ACC112 (cell line): ENCODE results near the gene CELF5.
"Not testable (repeated sequence)": the region's sequence is repeated elsewhere in the genome, so short reads cannot be mapped to it uniquely, and the experiment has no call there.

Experiments
- H2AFZ ChIP-seq: fragments of 200-600 bp; sonication (generic); one replicate; pipeline ENCODE4 v1.6.0; 2017; ENCODE audit warnings: antibody characterized with exemption, low read length; ENCODE audit not compliant: unreplicated experiment
- H3K27ac ChIP-seq: fragments of 200-600 bp; sonication (generic); 2 replicates; pipeline ENCODE4 v1.5.1; 2014; ENCODE audit warnings: low read depth, mild to moderate bottlenecking, antibody characterized with exemption, low read length, moderate library complexity
- H3K27me3 ChIP-seq: fragments of 200-600 bp; sonication (generic); 2 replicates; pipeline ENCODE4 v1.6.1; 2014; ENCODE audit warnings: mild to moderate bottlenecking, antibody characterized with exemption, low read length, moderate library complexity, mixed read lengths; ENCODE audit not compliant: insufficient read depth
- H3K36me3 ChIP-seq: fragments of 200-600 bp; sonication (generic); 2 replicates; pipeline ENCODE4 v1.6.1; 2016; ENCODE audit warnings: mild to moderate bottlenecking, antibody characterized with exemption, low read length, moderate library complexity, mixed read lengths; ENCODE audit not compliant: insufficient read depth
- H3K4me1 ChIP-seq: fragments of 200-600 bp; sonication (generic); one replicate; pipeline ENCODE4 v1.6.1; 2016; ENCODE audit warnings: low read length, mixed read lengths; ENCODE audit not compliant: insufficient read depth, unreplicated experiment, control insufficient read depth
- H3K4me3 ChIP-seq: fragments of 200-600 bp; sonication (generic); 2 replicates; pipeline ENCODE4 v1.5.1; 2014; ENCODE audit warnings: mild to moderate bottlenecking, low read depth, low read length
- H3K79me2 ChIP-seq: fragments of 200-600 bp; sonication (generic); one replicate; pipeline ENCODE4 v1.6.0; 2016; ENCODE audit warnings: low read length; ENCODE audit not compliant: control insufficient read depth, unreplicated experiment, insufficient read depth

CELF5 gene

GRCh38 chr19:3233116-3233515 is 8.7 kb downstream of the CELF5 start:
- peaks cover 26% of the 10 kb centered on the region for H3K27me3 ChIP-seq
- no peaks in the 10 kb centered on the region for H3K4me1 ChIP-seq
- no peak overlapping the region for H2AFZ ChIP-seq
- no peak overlapping the region for H3K27ac ChIP-seq
- no peak overlapping the region for H3K4me3 ChIP-seq
- H3K79me2 ChIP-seq = no peaks in the 10 kb centered on the region
- no peaks in the 10 kb centered on the region for H3K36me3 ChIP-seq

GRCh38 chr19:3233831-3234230 is 9.4 kb downstream of the CELF5 start:
- no peak overlapping the region for H3K27ac ChIP-seq
- H2AFZ ChIP-seq = no peak overlapping the region
- H3K4me3 ChIP-seq = no peak overlapping the region
- no peaks in the 10 kb centered on the region for H3K36me3 ChIP-seq
- no peaks in the 10 kb centered on the region for H3K79me2 ChIP-seq
- peaks cover 22% of the 10 kb centered on the region for H3K27me3 ChIP-seq
- no peaks in the 10 kb centered on the region for H3K4me1 ChIP-seq

- peaks cover 13% of the 10 kb centered on the region for H3K27me3 ChIP-seq
- no peak overlapping the region for H3K27ac ChIP-seq
Observed at GRCh38 chr19:3234800-3235199, 10.3 kb downstream of the CELF5 start.

GRCh38 chr19:3235604-3236003 is 11.1 kb downstream of the CELF5 start:
- not testable (repeated sequence) for H3K79me2 ChIP-seq, H3K36me3 ChIP-seq, H2AFZ ChIP-seq, H3K4me3 ChIP-seq, H3K4me1 ChIP-seq, H3K27ac ChIP-seq, H3K27me3 ChIP-seq

More at GRCh38 chr19:3234800-3235199, 10.3 kb downstream of the CELF5 start:
- H2AFZ ChIP-seq = no peak overlapping the region
- H3K79me2 ChIP-seq = no peaks in the 10 kb centered on the region
- no peaks in the 10 kb centered on the region for H3K36me3 ChIP-seq
- no peaks in the 10 kb centered on the region for H3K4me1 ChIP-seq
- no peak overlapping the region for H3K4me3 ChIP-seq

- H3K27ac ChIP-seq = no peak overlapping the region
- no peak overlapping the region for H2AFZ ChIP-seq
- H3K36me3 ChIP-seq = no peaks in the 10 kb centered on the region
- H3K4me3 ChIP-seq = no peak overlapping the region
- no peaks in the 10 kb centered on the region for H3K79me2 ChIP-seq
- no peaks in the 10 kb centered on the region for H3K27me3 ChIP-seq
- no peaks in the 10 kb centered on the region for H3K4me1 ChIP-seq
Observed at GRCh38 chr19:3236272-3236671, 11.8 kb downstream of the CELF5 start.

- Histone ChIP-seq H3K4me3 (no peak overlapping the region), H2AFZ (no peak overlapping the region), H3K36me3 (no peaks in the 10 kb centered on the region), H3K27me3 (no peaks in the 10 kb centered on the region), H3K79me2 (no peaks in the 10 kb centered on the region), H3K27ac (no peak overlapping the region), H3K4me1 (no peaks in the 10 kb centered on the region)
Observed at GRCh38 chr19:3238066-3238561, 13.7 kb downstream of the CELF5 start.

GRCh38 chr19:3239367-3239766 is 14.9 kb downstream of the CELF5 start:
- Histone ChIP-seq H2AFZ (no peak overlapping the region), H3K27me3 (no peaks in the 10 kb centered on the region), H3K4me1 (no peaks in the 10 kb centered on the region), H3K36me3 (no peaks in the 10 kb centered on the region), H3K27ac (no peak overlapping the region), H3K4me3 (no peak overlapping the region), H3K79me2 (no peaks in the 10 kb centered on the region)

- Histone ChIP-seq H3K4me1 (no peaks in the 10 kb centered on the region), H3K79me2 (no peaks in the 10 kb centered on the region), H3K27me3 (no peaks in the 10 kb centered on the region), H3K36me3 (no peaks in the 10 kb centered on the region), H3K4me3 (no peak overlapping the region), H3K27ac (no peak overlapping the region), H2AFZ (no peak overlapping the region)
Observed at GRCh38 chr19:3243819-3244700, 19.6 kb downstream of the CELF5 start.

GRCh38 chr19:3245050-3245449 is 20.6 kb downstream of the CELF5 start:
- Histone ChIP-seq H3K36me3 (no peaks in the 10 kb centered on the region), H3K27ac (no peak overlapping the region), H3K4me1 (no peaks in the 10 kb centered on the region), H3K79me2 (no peaks in the 10 kb centered on the region), H2AFZ (no peak overlapping the region), H3K4me3 (no peak overlapping the region), H3K27me3 (no peaks in the 10 kb centered on the region)

- Histone ChIP-seq H3K27me3 (no peaks in the 10 kb centered on the region), H3K27ac (no peak overlapping the region), H3K36me3 (no peaks in the 10 kb centered on the region), H3K4me3 (no peak overlapping the region), H2AFZ (no peak overlapping the region), H3K4me1 (no peaks in the 10 kb centered on the region), H3K79me2 (no peaks in the 10 kb centered on the region)
Observed at GRCh38 chr19:3248728-3249326, 24.4 kb downstream of the CELF5 start.

GRCh38 chr19:3249408-3249807 is 24.9 kb downstream of the CELF5 start:
- Histone ChIP-seq H3K4me1 (no peaks in the 10 kb centered on the region), H3K36me3 (no peaks in the 10 kb centered on the region), H3K27ac (no peak overlapping the region), H3K27me3 (no peaks in the 10 kb centered on the region), H3K4me3 (no peak overlapping the region), H3K79me2 (no peaks in the 10 kb centered on the region), H2AFZ (no peak overlapping the region)
